Effector CD8-positive, alpha-beta T cell (primary cell): ENCODE measurements around the gene CLSTN1.
"Not testable (repeated sequence)": the region's sequence is repeated elsewhere in the genome, so short reads cannot be mapped to it uniquely, and the experiment has no call there.

Source experiments
- DNase-seq: peaks from one replicate; lab custom pipeline; 2025; lab: John Stamatoyannopoulos, UW

Gene CLSTN1

DNA sequence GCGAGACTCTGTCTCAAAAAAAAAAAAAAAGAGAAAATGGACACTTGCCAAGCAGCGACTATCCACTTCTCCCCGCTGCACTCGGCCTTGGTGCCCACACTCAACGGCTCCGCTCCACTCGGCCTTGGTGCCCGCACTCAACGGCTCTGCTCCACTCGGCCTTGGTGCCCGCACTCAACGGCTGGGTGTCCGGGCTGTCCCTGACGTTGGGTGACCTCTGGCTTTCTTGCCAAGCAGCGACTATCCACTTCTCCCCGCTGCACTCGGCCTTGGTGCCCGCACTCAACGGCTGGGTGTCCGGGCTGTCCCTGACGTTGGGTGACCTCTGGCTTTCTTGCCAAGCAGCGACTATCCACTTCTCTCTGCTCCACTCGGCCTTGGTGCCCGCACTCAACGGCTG, 61.3 kb downstream of the CLSTN1 start:
- not testable (repeated sequence) for DNase-seq

DNA sequence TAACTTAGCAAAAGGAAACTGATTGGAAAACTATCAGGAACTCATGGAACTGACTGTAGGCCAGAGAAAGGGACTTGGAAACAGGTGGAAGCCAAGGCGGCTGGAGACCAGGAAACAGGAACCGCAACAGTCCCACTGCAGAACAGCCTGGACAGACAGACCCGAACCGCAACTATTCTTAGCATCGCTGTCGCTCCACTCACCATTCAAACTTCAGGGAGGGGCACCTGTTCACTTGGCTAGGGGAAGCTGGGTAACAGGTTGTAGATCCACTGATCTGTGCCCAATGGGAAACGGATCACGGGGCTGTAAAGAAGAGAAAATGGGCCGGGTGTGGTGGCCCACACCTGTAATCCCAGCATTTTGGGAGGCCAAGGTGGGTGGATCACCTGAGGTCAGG, 61.9 kb downstream of the CLSTN1 start:
- no peak for DNase-seq

DNA sequence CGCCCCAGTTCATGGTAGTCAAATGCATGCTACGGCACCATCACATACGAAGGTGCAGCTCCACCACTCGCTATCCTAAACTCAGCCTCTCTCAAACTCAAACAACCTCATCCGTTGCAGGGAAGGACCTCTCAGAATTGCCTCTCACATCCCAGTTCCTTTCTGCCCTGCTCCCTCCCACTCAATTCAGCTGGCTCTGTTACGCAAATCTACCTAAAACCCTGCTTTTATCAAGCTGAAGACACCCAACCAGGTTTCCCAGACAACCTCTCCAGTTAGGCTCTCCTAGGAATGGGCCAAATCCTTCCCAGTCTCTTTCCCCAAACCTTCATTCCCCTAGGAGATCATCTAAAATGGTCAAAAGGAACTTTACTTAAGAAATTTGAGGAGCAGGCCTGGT, 62.9 kb downstream of the CLSTN1 start:
- DNase-seq, result no peak

- DNase-seq, result no peak
Observed at GRCh38 chr1:9759939-9760338, 63.8 kb downstream of the CLSTN1 start.

DNA sequence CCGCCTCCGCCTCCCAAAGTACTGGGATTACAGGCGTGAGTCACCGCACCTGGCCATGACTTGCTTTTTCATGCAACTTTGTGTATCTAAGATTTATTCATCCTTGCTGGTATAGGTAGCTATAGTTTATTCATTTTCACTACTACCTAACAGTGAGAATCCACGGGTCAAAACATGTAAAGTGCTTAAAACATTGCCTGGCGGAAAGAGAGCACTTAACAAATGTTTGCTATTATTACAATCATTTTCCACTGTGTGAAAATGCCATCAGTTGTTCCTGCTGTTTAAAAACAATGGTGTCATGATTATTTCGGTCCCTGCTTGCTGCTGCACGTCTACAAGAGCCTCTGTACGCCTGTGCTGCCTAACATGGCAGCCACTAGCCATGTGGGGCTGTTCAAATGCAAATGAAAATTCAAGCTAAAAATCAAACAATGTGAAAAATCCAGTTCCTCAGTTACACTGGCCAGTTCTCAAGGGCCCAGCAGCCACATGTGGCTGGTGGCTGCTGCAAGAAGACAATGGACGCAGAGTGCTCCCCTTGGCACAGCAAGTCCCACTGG, 65.1 kb downstream of the CLSTN1 start:
- DNase-seq, result no peak

- no peak for DNase-seq
Observed at GRCh38 chr1:9755441-9755995, 68.2 kb downstream of the CLSTN1 start.

- no peak for DNase-seq
Observed at GRCh38 chr1:9753121-9753531, 70.6 kb downstream of the CLSTN1 start.

DNA sequence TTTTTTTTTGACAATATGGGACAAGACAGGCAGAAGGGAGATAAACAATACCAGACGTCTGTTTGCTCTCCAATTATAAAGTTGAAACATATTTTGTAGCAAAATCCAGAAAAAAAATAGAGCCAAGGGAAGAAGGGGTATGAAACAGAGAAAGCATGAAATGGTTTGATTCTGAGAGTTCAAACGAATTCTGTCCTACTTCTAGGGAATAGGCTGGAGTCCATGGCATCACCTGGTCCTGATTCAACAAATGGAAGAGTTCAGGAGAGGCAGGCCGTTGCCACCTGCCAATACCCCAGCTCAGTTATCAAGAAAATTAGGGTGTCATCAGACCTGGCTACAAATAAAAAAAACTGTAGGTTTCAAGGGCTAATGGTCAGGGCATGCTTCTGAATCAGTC, 71.8 kb downstream of the CLSTN1 start:
- DNase-seq, result no peak

DNA sequence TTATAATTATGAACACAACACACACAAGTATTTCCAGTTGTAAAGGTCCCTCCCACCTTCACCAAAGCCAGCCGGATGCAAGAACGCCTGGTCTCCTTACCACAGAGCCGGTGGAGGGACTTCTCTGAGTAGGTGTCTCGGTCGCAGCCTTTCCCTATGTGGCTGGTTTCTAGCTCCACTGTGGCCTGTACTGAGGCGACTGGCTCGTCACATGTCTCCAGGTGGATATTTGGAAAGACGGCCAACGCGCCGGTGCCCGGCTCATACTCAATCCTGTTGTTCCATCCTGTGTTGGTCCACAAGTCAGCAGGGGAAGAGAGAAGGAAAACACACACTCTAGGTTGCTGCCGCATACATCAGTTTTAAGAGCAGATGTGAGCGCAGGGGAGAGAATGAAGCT, 74.4 kb downstream of the CLSTN1 start:
- no peak for DNase-seq

DNA sequence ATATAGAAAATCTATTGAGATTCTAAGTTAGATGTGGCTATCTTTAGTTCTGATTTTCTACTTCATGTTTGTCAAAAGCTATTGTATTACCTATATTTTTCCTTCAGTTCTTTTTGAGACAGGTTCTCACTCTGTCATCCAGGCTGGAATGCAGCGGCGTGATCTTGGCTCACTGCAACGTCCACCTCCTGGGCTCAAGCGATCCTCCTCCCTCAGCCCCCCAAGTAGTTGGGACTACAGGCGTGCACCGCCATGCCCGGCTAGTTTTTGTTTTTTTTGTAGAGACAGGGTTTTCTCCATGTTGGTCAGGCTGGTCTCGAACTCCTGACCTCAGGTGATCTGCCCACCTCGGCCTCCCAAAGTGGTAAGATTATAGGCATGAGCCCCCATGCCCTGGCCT, 75.4 kb downstream of the CLSTN1 start:
- DNase-seq, result not testable (repeated sequence)

DNA sequence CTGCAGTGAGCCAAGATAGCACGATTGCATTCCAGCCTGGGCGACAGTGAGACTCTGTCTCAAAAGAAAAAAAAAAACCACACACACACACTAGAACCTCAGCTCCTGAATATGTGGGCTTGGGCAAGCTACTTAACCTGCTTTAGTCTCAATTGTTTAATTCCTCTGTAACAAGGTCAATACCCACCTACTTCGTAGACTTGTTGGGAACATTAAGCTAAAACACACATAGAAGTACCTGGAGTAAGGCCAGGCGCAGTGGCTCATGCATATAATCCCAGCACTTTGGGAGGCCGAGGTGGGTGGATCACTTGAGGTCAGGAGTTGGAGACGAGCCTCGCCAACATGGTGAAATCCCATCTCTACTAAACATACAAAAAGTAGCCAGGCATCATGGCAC, 77.1 kb downstream of the CLSTN1 start:
- DNase-seq, result no peak

DNA sequence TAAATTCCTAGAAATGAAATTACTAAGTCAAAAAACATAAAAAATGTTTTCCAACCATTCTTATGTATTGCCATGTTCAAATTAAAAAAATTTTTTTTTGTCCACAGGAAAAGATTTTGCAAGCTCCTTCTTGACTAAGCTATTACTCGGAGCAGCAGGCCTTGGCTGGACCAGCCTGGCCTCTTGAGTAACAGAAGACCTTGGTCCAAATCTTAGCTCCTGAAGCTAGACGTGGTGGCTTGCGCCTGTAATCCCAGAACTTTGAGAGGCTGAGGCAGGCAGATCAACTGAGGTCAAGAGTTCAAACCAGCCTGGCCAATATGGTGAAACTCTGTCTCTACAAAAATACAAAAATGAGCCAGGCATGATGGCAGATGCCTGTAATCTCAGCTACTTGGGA, 77.6 kb downstream of the CLSTN1 start:
- no peak for DNase-seq

- DNase-seq, result no peak
Observed at GRCh38 chr1:9744106-9744799, 79.5 kb downstream of the CLSTN1 start.

- no peak for DNase-seq
Observed at GRCh38 chr1:9737671-9738070, 86.1 kb downstream of the CLSTN1 start.

DNA sequence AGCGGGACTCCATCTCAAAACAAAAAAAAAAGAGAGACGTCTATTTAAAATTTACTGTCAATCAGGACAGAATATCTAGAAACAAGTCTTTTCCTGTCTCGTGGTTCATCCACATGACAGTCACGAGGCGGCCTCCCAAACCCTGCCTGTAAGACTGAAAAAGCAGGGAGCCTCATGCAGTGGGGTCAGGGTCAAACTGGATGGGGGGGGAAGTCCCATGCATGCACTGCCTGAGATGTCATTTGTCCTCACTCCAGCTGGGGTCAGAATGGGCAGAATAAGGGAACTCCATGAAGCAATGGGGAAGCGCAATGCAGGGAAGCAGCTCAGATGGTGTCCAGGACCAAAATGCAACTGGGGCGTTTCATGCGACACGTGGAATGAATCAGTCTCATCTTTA, 86.7 kb downstream of the CLSTN1 start:
- no peak for DNase-seq

DNA sequence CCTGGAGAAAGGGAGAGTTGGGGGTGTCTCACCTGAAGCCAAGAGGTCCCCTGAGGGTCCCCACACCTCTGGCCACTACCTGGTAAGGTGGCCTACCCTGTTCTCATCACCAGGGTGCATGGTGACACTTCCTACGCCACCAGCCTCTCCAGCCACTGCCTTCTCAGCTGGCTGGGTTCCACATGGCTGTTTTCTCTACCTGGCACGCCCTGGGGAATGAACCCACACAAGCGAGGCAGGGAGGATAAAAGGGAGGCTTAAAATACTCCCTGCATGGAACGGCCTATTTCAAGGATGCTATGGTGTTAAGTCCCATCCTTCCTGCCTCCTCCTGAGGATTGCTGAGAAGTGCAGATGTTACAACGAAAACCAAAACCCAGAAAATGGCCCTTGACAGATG, 87.5 kb downstream of the CLSTN1 start:
- DNase-seq, result no peak

GRCh38 chr1:9735800-9736199, 88.0 kb downstream of the CLSTN1 start:
- DNase-seq, result no peak

DNA sequence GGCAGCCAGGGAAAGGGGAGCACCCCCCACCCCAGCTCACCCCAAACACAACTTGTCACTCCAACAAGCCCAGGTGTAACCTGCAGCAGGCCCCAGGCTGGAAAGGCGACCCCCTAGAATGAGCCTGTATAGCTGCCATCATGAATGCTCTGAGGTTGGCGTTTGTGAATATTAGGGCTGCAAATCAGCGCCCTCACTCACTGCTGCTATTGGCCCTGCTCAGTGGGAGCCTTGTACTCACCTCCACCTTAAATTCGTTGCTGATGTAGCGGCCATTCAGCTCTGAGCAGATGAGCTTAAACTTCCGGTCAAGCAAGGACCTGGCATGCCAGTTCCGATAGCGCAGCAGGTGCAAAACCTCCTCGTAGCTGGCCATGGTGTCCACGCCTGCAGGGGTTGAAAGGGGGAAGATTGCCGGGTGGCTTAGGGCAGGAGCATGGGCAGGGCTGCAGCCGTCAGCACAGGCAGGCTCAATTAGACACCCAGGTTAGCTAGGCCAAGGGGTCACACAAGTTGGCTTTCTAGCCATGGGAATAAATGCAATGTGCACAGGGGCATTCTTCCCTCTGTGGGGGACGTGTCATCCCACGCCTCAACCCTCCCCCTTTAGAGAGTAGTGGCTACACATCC, 90.5 kb downstream of the CLSTN1 start:
- DNase-seq, result no peak

GRCh38 chr1:9732123-9732971, 91.4 kb downstream of the CLSTN1 start:
- DNase-seq, result no peak

GRCh38 chr1:9731561-9731960, 92.2 kb downstream of the CLSTN1 start:
- DNase-seq, result no peak

DNA sequence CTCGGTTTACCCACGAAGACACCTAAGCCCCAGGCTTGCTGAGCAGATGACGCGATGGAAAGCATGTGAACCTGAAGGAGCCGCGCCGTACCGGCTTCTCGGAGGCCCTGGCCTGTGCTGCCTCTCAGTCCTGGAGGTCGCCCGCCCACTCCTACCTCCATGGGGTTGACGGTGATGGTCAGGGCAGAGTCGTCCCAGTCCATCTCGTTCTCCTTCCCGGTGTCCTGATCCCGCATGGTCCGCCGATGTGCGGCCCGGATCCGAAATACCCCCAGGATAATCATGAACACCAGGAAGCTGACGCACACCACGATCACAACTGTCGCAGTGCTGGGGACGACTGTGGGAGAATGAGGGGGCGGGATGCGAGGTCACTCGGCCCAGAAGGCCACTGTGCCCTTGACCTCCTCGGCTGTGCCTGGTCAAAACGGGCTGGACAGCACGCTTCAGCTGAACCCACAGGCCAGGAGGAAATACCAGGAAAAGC, 92.7 kb downstream of the CLSTN1 start:
- no peak for DNase-seq
